Right hindlimb (tissue), 1 donor: ENCODE results near the gene TEAD1.

Experiments
- DNase-seq: peaks from one replicate; pipeline ENCODE4 v3.0.0-alpha.2; 2018

TEAD1 gene

GRCh38 chr11:12667646-12668045 is 6.6 kb upstream of the TEAD1 start:
- no peak for DNase-seq

GRCh38 chr11:12668166-12668565 is 6.1 kb upstream of the TEAD1 start:
- no peak for DNase-seq

- DNase-seq, result no peak
These were observed 4.3 kb upstream of the TEAD1 start for GRCh38 chr11:12669930-12670329.

- no peak for DNase-seq
These were observed 2.9 kb upstream of the TEAD1 start for GRCh38 chr11:12671370-12671769.

GRCh38 chr11:12673601-12673923 is 659 bp upstream of the TEAD1 start:
- DNase-seq, result no peak

- DNase-seq, result no peak
These were observed 332 bp downstream of the TEAD1 start for GRCh38 chr11:12674571-12674935.

- DNase-seq, result peak; percentile 63
These were observed 895 bp downstream of the TEAD1 start for GRCh38 chr11:12674936-12675696.

- DNase-seq, result peak; percentile 50
These were observed 1.9 kb downstream of the TEAD1 start for GRCh38 chr11:12675951-12676711.

- DNase-seq, result no peak
These were observed 2.9 kb downstream of the TEAD1 start for GRCh38 chr11:12677131-12677530.

GRCh38 chr11:12678092-12678491 is 3.9 kb downstream of the TEAD1 start:
- DNase-seq, result no peak

- DNase-seq, result no peak
These were observed 4.8 kb downstream of the TEAD1 start for GRCh38 chr11:12678991-12679390.

GRCh38 chr11:12679471-12679870 is 5.2 kb downstream of the TEAD1 start:
- no peak for DNase-seq

- peak; percentile 70 for DNase-seq
These were observed 6.2 kb downstream of the TEAD1 start for GRCh38 chr11:12680246-12680939.

GRCh38 chr11:12680940-12681258 is 6.7 kb downstream of the TEAD1 start:
- no peak for DNase-seq

- DNase-seq, result no peak
These were observed 7.2 kb downstream of the TEAD1 start for GRCh38 chr11:12681466-12681865.

GRCh38 chr11:12682288-12682687 is 8.1 kb downstream of the TEAD1 start:
- DNase-seq, result no peak

- no peak for DNase-seq
These were observed 8.7 kb downstream of the TEAD1 start for GRCh38 chr11:12682737-12683500.

GRCh38 chr11:12683874-12684273 is 9.7 kb downstream of the TEAD1 start:
- DNase-seq, result no peak

- no peak for DNase-seq
These were observed 10.1 kb downstream of the TEAD1 start for GRCh38 chr11:12684315-12684714.

- no peak for DNase-seq
These were observed 10.6 kb downstream of the TEAD1 start for GRCh38 chr11:12684816-12685215.

GRCh38 chr11:12685229-12685628 is 11.0 kb downstream of the TEAD1 start:
- no peak for DNase-seq

GRCh38 chr11:12686246-12687060 is 12.2 kb downstream of the TEAD1 start:
- DNase-seq, result no peak
